ENCODE measurements around the gene CHTOP. TPM values are rescaled to one million over a fixed set of nuclear protein-coding genes. Genes with fewer than 3 reads are reported as not detected.
A peak's percentile ranks its signal among the peaks of the same experiment; 100 is the strongest.

CHTOP gene
- total and polyA plus RNA-seq, 2 of the 13 experiments (the other 11 are each of a cell fraction or from before 2014, with no cell fraction given): 38.0 to 51.9 TPM

GRCh38 chr1:153633161-153633753 lies 609 bp upstream of the CHTOP start (continued):
- TF ChIP-seq KMT2A (CRISPR knock-in tag; IDR thresholded peaks at IDR 0.05): 0 out of 2 replicates have a peak, but pooled peaks have one; percentile 12
- TF ChIP-seq ZNF615 (CRISPR knock-in tag; IDR thresholded peaks at IDR 0.05; ENCODE audit: borderline replicate concordance): peak; percentile 11; the same call in 1 of the 2 replicates
- TF ChIP-seq KLF13 (CRISPR knock-in tag; IDR thresholded peaks at IDR 0.05): no peak
- TF ChIP-seq ZNF121 (CRISPR knock-in tag; IDR thresholded peaks at IDR 0.05): peak; percentile 96
- no peak for TF ChIP-seq AGO2 (optimal IDR thresholded peaks at IDR 0.05; ENCODE audit: low read depth, low read length)
- TF ChIP-seq ZNF20 (CRISPR knock-in tag; IDR thresholded peaks at IDR 0.05): no peak
- no peak for TF ChIP-seq MTF2 (CRISPR knock-in tag; IDR thresholded peaks at IDR 0.05; ENCODE audit: borderline replicate concordance)
- no peak for TF ChIP-seq ZFP1 (CRISPR knock-in tag; IDR thresholded peaks at IDR 0.05)
- no peak for TF ChIP-seq SNAI1 (CRISPR knock-in tag; IDR thresholded peaks at IDR 0.05; ENCODE audit: borderline replicate concordance)
- TF ChIP-seq ZNF446 (CRISPR knock-in tag; IDR thresholded peaks at IDR 0.05): no peak
- TF ChIP-seq ZNF644 (CRISPR knock-in tag; IDR thresholded peaks at IDR 0.05; ENCODE audit: low read depth): no peak
- no peak for TF ChIP-seq RNF2 (conservative IDR thresholded peaks at IDR 0.05; ENCODE audit: low read depth)
- no peak for TF ChIP-seq ZNF512 (CRISPR knock-in tag; IDR thresholded peaks at IDR 0.05)
- TF ChIP-seq CREM (IDR thresholded peaks at IDR 0.05): no peak
- TF ChIP-seq CREM (CRISPR knock-in tag; IDR thresholded peaks at IDR 0.05): no peak
- 0 out of 2 replicates have a peak, but pooled peaks have one; percentile 12 for TF ChIP-seq ZSCAN30 (CRISPR knock-in tag; IDR thresholded peaks at IDR 0.05)

Measured in HepG2 (cell line).